GM12892 (cell line): ENCODE results near the gene CD247.

Source experiments
- DNase-seq: peaks from one replicate; pipeline ENCODE4 v3.0.0; 2011; ENCODE audit not compliant: insufficient read length
- FAIRE-seq: peaks from 2 replicates; lab custom pipeline; 2011; peaks lifted over from hg19 to GRCh38; lab: Jason Lieb, UNC
- POLR2A ChIP-seq: IDR thresholded peaks from 2 replicates; pipeline ENCODE4 v1.6.1; 2011; ENCODE audit warnings: low read depth, low read length, control low read depth
- POLR2AphosphoS5 ChIP-seq: IDR thresholded peaks from 2 replicates; pipeline ENCODE4 v1.6.1; 2011; ENCODE audit warnings: low read depth, low read length, control low read depth
- TAF1 ChIP-seq: IDR thresholded peaks from 2 replicates; pipeline ENCODE4 v1.6.1; 2011; ENCODE audit warnings: low read depth, mild to moderate bottlenecking, control low read depth, low read length, borderline replicate concordance

Gene CD247

DNA sequence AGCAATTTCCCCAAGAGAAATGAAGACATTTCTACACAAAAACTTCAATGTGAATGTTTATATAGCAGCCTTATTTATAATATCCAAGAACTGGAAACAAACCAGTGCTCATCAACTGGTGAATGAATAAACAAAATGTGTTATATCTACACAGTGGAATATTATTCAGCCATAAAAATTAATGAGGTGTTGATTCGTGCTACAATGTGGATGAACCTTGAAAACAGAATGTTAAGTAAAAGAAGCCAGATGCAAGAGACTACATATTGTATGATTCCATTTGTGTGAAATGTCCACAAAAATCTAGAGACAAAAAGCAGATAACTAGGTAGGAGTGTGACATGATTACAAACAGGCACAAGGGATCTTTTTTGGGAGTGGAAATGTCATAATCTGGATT, 110.0 kb downstream of the CD247 start:
- DNase-seq: no peak
- no peak for FAIRE-seq
- TF ChIP-seq POLR2AphosphoS5 (no peak), TAF1 (no peak), POLR2A (no peak)

DNA sequence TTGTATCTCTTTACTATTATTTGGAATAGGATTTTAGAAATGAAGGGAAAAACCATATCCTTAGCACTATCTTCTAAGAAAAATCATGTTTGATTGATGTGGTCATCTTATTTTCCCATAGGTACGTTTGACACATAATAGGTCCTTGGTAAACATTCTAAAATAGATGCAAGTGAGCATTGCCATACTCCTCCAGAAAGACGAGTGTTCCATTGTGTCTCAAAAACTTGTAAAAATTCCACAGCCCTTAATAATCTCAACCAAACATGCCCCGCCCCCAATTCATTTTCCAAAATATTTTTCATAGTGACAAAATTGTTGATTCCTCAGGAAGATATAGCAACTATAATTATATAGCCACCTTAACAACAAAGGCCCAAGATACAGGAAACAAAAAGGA, 113.4 kb downstream of the CD247 start:
- DNase-seq: no peak
- FAIRE-seq: no peak
- no peak for TF ChIP-seq POLR2AphosphoS5
- TF ChIP-seq TAF1: no peak
- no peak for TF ChIP-seq POLR2A

DNA sequence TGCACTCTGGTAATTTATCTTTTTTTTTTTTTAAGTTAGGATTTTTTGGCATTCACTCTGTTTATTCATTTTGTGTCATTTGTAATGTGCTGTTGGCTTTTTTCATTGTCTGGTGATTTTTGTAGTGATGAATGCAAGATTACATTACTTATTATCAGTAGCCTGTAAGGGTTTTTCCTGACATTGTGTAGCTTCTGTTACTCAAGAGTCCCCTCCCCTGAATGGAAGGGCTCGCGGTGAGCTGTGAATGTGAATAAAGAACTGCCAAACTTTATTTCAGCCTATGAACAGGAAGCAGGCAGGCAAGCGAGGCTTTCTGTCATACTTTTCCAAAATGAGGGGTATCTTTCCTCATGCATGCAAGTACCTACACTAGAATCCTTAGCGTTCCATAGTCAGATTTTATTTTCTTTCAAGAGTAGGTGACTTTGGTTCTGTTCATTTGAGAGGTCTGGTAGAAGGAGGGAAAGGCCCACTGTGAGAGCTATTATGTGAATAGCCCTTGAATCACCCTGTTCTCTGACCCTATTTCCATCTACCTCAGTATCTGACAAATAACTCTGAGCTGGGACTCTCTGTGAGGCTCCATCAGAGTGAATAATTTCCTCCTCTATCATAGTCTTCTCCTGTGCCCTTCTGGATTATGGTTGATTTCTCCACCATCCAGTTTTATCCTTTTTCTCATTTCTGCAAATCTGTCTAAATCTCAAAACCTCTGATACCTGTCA, 114.0 kb downstream of the CD247 start:
- TF ChIP-seq POLR2A: no peak
- no peak for TF ChIP-seq TAF1
- DNase-seq: no peak
- FAIRE-seq: no peak

DNA sequence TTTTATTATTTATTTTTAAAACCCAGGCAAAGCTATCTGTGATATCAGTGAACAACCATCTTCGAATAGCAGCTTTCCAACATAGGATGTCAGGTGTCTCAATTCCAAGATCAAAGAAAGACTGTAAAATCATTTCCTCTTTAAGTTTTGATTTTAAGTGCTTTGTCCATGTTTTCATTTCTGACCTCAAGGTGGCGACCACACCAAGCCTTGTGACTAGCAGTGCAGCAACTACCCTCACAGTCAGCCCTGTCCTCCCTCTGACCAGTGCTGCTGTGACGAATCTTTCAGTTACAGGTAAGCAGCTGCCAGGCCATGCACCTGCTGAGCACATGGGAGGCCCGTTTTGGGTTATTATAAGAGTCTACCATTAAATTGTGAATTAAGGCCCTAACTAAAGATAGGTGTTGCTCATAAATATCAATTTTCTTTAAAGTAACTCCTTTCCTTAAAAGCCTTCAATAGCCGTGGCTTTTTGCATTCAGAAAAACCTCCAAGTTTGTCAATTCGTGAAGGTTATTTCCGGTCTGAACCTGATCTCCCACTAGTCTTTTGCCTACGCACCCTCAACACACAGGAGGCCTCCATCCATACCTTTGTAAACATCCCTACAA, 117.0 kb downstream of the CD247 start:
- TF ChIP-seq POLR2AphosphoS5 (no peak), TAF1 (no peak), POLR2A (no peak)
- DNase-seq (no peak), FAIRE-seq (peak; percentile 88)

DNA sequence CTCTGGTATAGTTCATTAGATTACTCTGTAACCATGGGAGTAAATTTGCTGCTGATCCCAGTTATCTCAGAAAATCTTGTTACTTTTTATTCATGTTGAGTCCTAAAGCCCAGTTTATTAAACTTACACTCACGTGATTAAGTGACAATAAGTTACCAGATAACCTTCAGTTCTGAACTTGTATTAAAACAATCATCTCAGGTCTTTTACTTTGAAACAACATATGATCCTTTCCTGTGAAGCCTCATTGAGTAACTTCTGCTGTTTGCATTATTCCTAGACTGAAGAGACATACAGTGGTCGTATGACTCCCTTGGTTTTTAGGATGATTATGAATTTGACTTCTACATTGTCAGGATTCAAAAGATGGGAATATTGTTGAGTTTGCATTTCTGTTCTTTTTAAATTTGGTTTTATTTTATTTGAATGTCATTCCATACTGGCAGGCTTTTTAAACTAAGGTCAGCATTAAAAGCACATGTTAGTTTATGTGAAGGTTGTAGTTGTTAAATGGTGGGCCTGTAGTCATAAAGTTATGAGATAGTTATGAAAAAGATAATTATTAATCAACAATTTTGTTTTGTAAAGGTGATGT, 117.9 kb downstream of the CD247 start:
- DNase-seq (no peak), FAIRE-seq (no peak)
- no peak for TF ChIP-seq TAF1
- no peak for TF ChIP-seq POLR2AphosphoS5
- no peak for TF ChIP-seq POLR2A

DNA sequence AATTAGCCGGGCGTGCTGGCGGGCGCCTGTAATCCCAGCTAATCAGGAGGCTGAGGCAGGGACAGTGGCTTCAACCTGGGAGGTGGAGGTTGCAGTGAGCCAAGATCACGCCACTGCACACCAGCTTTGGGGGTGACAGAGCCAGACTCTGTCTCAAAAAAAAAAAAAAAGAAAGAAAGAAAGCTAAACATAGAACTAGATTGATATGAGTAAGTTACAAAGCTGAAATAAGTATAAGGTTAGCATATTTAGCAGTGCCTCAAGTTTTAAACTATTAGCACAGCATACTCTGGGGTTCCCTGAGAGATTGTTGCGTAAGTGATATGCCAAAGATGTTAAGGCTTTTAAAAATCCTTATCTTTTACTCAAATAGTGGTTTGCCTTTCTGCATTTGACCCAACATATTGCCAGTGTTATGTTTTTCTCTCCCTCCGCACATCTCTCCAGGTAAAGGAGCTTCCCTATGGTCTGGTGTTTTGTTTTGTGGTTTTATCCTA, 126.1 kb downstream of the CD247 start:
- no peak for TF ChIP-seq POLR2A
- no peak for TF ChIP-seq TAF1
- no peak for TF ChIP-seq POLR2AphosphoS5

DNA sequence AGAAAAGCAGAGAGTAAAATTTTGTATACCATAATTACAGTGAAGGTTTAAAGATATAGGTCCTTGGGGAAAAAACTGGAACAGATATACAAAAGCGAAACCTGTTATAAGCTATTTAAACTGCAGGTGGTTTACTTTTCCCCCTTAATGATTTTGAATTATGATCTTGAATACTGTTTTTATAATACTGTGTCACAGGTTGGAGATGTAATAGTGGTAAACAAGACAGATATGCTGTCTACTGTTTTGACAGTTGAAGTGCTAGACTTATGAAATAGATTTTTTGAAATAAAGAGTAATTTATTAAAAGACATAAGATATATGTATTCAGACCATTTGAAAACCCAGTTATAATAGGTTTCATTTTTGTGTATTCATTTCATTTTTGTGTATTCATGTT, 129.4 kb downstream of the CD247 start:
- FAIRE-seq (no peak), DNase-seq (no peak)
- TF ChIP-seq POLR2A (no peak), POLR2AphosphoS5 (no peak), TAF1 (no peak)

More for the DNA sequence above, 126.1 kb downstream of the CD247 start:
- no peak for FAIRE-seq
- no peak for DNase-seq

DNA sequence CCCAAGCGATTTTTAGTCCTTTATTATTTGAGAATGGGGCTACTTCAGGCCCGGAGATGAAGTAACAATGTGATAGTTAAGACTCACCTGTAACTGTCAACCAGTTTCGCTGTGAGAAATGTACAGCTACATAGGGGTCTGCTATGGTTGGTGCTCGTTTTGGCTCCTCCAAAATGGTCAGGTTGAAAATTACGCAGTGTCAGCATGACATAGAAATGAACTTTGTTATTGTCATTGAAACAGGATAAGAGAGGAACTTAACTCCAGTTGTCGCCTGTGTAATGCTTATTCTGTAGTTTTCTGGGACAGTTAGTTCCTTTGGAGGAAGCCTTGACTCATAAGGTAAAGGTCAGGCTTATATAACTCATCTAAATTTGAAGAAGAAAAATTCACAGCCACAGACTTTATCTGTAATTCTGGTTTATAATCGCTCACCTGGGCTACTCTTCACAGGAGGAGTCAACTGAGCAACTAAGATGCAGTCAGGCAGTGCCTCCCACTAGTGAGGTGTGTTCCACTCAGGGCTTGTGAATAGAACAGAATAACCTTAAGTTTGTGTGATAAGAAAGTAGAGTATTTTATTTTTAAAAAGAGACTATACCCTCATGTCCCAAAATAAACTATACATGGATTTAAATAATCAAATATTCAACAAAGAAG, 130.9 kb downstream of the CD247 start:
- TF ChIP-seq TAF1 (no peak), POLR2AphosphoS5 (no peak), POLR2A (no peak)
- FAIRE-seq (no peak), DNase-seq (no peak)
